Activated T-helper 17 cell treated with anti-CD3 and anti-CD28 coated beads, Interleukin-2, amount 50 U/mL, for 72 hours (primary cell): ENCODE results near the gene PDE2A. TPM values are rescaled to one million over a fixed set of nuclear protein-coding genes. Genes with fewer than 3 reads are reported as not detected.
"Not testable (repeated sequence)": the region's sequence is repeated elsewhere in the genome, so short reads cannot be mapped to it uniquely, and the experiment has no call there.

ENCODE experiments used
- ATAC-seq: fragments of 150-1000 bp; cut with Tn5 transposase; replicated peaks from 2 replicates; pipeline ENCODE4 v1.10.0; 2021; ENCODE audit warnings: mild to moderate bottlenecking, moderate library complexity
- H3K27ac Mint-ChIP-seq: one replicate; pipeline ENCODE4 v1.8.0; 2022; ENCODE audit warnings: mixed read lengths
- H3K27me3 Mint-ChIP-seq: one replicate; pipeline ENCODE4 v1.8.0; 2022; ENCODE audit warnings: mixed read lengths
- H3K36me3 Mint-ChIP-seq: one replicate; pipeline ENCODE4 v1.8.0; 2022; ENCODE audit warnings: low read depth, mild to moderate bottlenecking, mixed read lengths
- H3K4me1 Mint-ChIP-seq: one replicate; pipeline ENCODE4 v1.8.0; 2022; ENCODE audit warnings: mixed read lengths
- H3K4me3 Mint-ChIP-seq: one replicate; pipeline ENCODE4 v1.8.0; 2022; ENCODE audit warnings: mild to moderate bottlenecking, mixed read lengths
- H3K9me3 Mint-ChIP-seq: one replicate; pipeline ENCODE4 v1.8.0; 2022; ENCODE audit warnings: mixed read lengths
- total RNA-seq, 2 donors: library from RNA; stranded (reverse); gene quantifications; one replicate each; pipeline ENCODE4 v1.2.3, GENCODE V29; 2022

Gene PDE2A
- total RNA-seq, 2 donors from 2014 or later = 1.7 to 3.6 TPM

DNA sequence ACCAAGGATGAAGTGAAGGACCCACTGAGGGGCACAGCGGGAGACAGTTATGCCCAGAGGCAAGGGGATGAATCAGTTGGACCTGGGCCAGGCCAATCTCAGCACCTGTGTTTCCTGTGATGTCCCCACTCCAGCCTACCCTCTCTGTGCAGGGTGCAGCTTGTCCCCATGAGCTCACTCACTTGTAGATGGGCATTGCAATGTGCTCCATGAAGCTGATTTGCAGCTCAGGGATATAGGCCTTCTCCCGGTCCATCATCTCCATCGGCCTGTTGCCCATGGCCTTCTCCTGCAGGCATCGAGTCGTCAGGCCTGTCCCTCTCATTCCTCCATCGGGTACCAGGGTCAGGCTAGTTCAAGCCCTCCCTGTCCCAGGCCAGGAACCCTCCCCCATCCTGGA, 96.2 kb downstream of the PDE2A start:
- Mint-ChIP-seq H3K27ac (no peak overlapping the region), H3K4me3 (no peak overlapping the region), H3K36me3 (no peaks in the 10 kb centered on the region), H3K4me1 (no peaks in the 10 kb centered on the region), H3K27me3 (peaks cover 4% of the 10 kb centered on the region), H3K9me3 (no peaks in the 10 kb centered on the region)
- no peak for ATAC-seq

DNA sequence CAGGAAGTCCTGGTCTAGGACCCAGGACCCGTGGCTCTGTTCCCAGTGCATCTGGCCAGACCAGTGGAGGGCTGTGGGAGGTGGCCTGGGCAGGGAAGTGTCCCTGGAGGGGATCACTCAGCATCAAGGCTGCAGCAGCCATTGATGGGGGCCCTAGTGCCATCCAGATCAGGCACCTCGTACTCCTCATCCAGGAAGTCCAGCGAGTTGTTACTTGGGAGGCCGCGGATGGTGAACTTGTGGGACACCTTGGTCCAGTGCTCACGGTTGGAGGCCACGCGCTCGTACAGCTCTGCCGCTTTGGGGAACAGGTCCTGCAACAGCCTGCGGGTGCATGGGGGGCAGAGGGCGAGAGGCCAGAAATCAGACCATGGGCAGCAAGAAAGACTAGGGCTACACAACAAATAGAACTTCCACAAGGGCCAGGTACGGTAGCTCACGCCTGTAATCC, 96.9 kb downstream of the PDE2A start:
- no peak for ATAC-seq
- Mint-ChIP-seq H3K9me3 (no peaks in the 10 kb centered on the region), H3K27ac (no peak overlapping the region), H3K4me3 (no peak overlapping the region), H3K27me3 (peaks cover 7% of the 10 kb centered on the region), H3K36me3 (no peaks in the 10 kb centered on the region), H3K4me1 (no peaks in the 10 kb centered on the region)

DNA sequence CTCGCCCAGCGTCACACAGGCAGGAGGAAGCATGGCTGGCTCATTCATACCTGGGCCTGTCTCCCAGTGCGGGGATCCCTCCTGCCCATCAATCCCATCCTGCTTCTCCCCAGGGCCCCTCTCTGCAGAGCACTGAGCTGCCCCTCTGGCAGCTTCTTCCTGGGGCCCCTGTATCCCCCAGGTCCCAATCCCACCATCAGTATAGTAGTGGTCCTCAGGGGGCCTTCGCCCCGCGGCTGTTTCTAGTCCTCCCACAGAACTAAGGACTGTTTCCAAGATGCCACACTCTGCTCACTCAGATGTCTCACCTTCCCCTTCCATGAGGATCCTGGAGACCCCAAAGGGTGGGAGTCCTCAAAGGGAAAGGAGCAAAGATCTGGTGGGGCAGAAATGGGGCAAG, 97.6 kb downstream of the PDE2A start:
- Mint-ChIP-seq H3K4me3 (no peak overlapping the region), H3K27ac (no peak overlapping the region), H3K9me3 (no peaks in the 10 kb centered on the region), H3K4me1 (no peaks in the 10 kb centered on the region), H3K36me3 (no peaks in the 10 kb centered on the region), H3K27me3 (peaks cover 7% of the 10 kb centered on the region)
- no peak for ATAC-seq

DNA sequence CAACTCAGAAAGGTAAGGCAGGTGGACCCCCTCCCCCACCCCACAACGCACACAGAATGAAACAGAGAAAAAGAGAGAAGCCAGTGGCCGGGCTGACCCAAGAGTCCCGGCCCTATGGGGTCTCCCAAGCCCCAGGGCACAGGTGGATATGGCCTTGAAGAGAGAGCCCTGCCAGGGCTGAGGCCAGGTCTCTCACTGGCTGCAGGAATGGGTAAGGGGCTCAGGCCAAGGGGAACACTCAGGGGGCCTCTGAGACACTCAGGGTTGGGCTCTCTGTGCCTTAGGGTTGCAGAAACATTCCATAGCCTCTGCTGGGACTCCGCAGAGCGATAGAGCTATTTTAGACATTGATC, 98.0 kb downstream of the PDE2A start:
- Mint-ChIP-seq H3K4me1 (no peaks in the 10 kb centered on the region), H3K4me3 (no peak overlapping the region), H3K27me3 (peaks cover 7% of the 10 kb centered on the region), H3K36me3 (no peaks in the 10 kb centered on the region), H3K27ac (no peak overlapping the region), H3K9me3 (no peaks in the 10 kb centered on the region)
- no peak for ATAC-seq

DNA sequence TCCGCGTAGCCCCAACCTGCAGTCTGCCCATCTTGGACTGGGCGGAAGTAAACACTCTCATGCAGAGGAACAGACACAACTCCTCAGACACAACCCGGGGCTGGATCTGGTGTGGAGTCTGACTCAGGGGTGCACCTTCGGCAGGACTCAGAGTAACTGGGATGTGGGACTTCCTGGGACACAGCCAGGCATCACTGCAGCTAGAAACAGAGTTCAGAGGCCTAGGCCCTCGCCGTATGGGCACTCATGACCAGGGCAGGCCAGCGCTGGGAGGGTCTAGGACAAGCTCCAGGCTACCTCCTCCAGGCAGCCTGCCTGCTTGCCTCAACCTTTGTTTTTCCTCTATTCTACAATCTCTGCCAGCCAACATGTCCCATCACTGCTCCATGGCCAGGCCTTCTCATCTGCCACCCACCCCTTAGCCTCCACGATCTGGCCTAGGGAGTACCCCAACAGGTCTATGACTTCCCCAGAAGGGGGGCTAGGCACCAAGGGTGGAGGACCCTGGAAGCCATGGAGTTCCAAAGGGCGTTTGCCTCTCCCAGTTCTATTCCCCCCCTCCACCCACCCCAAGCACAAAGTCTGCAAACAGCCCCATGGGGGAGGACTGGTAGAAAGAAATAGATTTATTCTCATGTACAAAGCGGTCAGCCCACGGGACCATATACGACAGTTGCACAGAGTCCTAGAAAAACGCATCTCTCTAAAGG, 98.5 kb downstream of the PDE2A start:
- no peak overlapping the region for H3K4me3 Mint-ChIP-seq
- no peaks in the 10 kb centered on the region for H3K4me1 Mint-ChIP-seq
- ATAC-seq = no peak
- H3K27me3 Mint-ChIP-seq = peaks cover 7% of the 10 kb centered on the region
- H3K27ac Mint-ChIP-seq = no peak overlapping the region
- H3K9me3 Mint-ChIP-seq = no peaks in the 10 kb centered on the region
- H3K36me3 Mint-ChIP-seq = no peaks in the 10 kb centered on the region

DNA sequence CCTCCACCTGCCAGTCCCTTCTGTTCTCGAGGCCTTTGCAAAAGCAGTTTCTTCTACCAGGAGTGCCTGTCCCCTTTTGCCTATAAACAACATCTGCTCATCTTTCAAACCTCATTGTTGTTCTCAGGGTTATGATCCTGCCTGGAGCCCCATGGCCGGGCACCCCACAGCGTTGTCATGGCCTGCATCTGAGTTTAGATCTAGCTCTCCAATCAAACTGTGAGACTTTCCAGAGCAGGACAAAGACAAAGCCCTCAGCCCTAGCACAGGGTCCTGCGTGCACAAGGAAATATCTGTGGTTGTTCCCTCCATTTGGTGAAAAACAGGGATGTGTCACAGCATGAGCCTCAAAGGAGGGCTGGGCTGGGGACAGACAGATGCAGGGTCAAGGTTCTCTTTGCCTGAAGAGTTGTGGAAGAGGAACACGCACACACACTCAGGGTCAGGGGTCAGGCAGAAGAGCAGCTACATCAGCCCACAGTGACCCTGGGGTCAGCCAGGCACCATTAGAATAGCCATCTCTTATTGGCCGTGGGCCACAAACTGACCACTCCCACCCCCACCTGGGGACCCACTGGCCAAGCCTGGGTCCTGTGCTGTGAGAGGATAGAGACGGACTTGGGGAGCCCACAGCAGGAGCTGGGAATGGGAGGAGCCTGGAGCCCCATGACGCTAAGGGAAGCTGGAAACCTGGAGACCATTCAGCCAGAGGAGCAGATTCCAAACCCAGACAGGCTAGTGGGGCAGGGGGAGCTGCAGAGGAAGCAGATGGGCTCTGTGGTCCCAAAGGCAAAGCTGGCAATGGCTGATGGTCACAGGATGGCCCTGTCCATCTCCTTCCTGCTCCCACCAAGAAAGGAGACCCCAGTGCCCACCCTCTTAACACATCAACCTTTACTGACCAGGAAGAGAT, 99.4 kb downstream of the PDE2A start:
- no peaks in the 10 kb centered on the region for H3K36me3 Mint-ChIP-seq
- H3K27ac Mint-ChIP-seq = no peak overlapping the region
- H3K27me3 Mint-ChIP-seq = peaks cover 7% of the 10 kb centered on the region
- ATAC-seq = no peak
- H3K9me3 Mint-ChIP-seq = no peaks in the 10 kb centered on the region
- no peaks in the 10 kb centered on the region for H3K4me1 Mint-ChIP-seq
- H3K4me3 Mint-ChIP-seq = no peak overlapping the region

DNA sequence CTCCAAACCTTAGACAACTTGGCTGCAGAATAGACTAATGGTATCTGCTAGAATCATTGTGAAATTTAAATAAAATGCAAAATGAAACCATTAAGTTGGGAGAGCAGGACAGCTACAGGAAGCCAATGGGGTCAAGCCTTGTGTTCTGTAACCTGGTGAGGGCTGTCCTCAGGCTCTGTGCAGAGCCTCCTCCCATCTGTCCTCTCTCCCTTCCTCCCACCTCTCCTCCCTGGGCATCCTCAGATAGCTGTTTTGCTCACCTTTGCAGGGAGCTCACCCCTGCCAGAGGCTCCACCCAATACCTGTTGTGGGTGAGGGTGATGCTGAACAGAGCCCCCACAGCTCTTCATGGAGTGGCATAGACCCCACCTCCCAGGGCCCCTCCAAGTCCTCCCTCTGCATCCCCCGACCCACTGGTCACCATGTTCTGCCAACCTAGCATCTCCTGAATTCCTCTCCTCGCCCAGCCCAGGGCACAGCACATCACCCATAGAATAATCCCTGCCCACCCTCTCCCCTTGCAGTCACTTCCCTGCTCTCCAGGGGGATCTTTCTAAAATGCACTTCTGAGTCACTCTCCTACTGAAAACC, 100.3 kb downstream of the PDE2A start:
- H3K4me1 Mint-ChIP-seq = no peaks in the 10 kb centered on the region
- peaks cover 7% of the 10 kb centered on the region for H3K27me3 Mint-ChIP-seq
- H3K27ac Mint-ChIP-seq = no peak overlapping the region
- H3K4me3 Mint-ChIP-seq = no peak overlapping the region
- no peaks in the 10 kb centered on the region for H3K36me3 Mint-ChIP-seq
- no peak for ATAC-seq
- H3K9me3 Mint-ChIP-seq = no peaks in the 10 kb centered on the region

DNA sequence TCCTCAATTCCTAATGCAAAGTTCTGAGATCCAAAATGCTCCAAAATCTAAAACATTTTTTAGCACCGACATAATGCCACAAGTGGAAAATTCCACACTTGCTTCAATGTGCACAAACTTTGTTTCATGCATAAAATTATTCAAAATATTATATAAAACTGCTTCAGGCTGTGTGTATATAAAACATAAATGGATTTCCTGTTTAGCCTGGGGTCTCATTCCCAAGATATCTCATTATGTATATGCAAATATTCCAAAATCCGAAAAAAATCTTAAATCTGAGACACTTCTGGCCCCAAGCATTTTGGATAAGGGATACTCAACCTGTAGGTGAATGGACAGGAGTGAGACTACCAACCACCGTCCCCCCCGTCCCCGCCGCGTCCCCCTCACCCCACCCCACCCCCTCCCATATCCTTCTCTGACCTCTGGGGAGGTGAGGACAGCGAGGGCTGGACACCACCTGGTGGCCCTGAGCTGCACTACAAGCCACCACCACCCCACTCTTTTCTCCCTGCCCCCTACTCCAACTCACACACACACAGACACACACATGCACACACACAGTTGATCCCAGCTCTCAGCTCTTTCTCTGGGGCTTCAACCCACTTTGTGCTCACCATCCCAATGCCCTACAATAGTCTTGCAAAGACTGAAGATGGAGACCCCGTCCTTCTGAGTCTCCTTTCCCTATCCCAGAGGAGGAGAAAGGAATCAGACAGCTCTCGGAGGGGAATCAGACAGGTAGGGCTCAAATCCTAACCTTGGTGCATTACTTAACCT, 101.0 kb downstream of the PDE2A start:
- Mint-ChIP-seq H3K36me3 (no peaks in the 10 kb centered on the region), H3K4me3 (no peak overlapping the region), H3K4me1 (no peaks in the 10 kb centered on the region), H3K9me3 (no peaks in the 10 kb centered on the region), H3K27ac (no peak overlapping the region), H3K27me3 (peaks cover 7% of the 10 kb centered on the region)
- ATAC-seq = peak; percentile 70

DNA sequence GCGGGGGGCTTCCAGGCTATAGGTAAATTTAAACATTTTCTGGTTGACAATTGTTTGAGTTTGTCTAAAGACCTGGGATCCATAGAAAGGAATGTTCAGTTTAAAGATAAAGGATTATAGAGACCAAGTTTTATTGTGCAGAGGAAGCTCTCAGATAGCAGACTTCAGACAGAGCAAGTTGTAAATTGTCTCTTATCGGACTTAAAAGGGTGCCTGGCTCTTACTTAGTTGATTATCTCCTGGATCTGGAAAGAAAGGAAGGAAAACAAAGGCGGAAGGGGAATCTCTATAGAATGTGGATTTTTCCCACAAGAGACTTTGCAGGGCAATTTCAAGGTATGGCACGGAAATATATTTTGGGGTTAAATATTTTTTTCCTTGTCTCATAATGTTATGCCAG, 101.7 kb downstream of the PDE2A start:
- not testable (repeated sequence) for H3K4me1 Mint-ChIP-seq, H3K36me3 Mint-ChIP-seq, ATAC-seq, H3K27ac Mint-ChIP-seq, H3K9me3 Mint-ChIP-seq, H3K4me3 Mint-ChIP-seq
- peaks cover 11% of the 10 kb centered on the region for H3K27me3 Mint-ChIP-seq

DNA sequence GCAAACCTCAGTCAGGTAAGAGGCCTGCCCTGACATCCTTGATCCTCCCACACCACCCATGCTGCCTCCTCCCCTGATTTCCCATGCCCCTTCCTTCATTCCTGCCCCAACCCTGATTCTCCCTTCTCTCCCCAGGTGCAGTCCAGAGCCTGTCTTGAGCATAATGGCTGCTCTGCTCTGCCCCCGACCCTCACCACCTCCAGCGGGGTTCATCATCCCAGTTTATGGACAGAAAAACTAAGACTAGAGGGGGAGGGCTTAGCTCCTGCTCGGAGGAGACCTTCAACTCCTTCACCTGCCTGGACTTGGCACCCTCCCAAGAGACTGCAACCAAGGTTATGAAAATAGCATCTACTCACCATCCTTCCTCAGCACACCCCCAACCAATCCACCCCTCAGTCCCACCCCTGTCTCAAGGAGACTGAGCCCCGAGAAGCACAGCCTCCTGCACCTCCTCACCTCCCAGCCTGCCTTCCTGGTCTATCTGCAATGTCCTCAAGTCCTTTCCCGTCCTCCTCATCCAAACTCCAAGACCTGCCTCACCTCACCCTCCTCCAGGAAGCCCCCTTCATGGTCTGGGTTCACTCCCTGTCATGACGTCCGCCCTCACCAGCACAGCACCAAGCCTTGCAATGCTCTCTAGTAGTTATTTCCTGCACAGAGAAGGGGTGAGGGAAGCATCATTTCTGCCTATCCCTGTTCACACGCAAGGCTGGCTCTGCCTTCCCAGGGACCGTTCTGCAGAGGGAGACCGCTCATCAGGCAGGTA, 103.1 kb downstream of the PDE2A start:
- Mint-ChIP-seq H3K4me1 (no peaks in the 10 kb centered on the region), H3K27ac (no peak overlapping the region), H3K27me3 (peaks cover 11% of the 10 kb centered on the region), H3K9me3 (no peaks in the 10 kb centered on the region), H3K36me3 (no peaks in the 10 kb centered on the region), H3K4me3 (no peak overlapping the region)
- no peak for ATAC-seq

DNA sequence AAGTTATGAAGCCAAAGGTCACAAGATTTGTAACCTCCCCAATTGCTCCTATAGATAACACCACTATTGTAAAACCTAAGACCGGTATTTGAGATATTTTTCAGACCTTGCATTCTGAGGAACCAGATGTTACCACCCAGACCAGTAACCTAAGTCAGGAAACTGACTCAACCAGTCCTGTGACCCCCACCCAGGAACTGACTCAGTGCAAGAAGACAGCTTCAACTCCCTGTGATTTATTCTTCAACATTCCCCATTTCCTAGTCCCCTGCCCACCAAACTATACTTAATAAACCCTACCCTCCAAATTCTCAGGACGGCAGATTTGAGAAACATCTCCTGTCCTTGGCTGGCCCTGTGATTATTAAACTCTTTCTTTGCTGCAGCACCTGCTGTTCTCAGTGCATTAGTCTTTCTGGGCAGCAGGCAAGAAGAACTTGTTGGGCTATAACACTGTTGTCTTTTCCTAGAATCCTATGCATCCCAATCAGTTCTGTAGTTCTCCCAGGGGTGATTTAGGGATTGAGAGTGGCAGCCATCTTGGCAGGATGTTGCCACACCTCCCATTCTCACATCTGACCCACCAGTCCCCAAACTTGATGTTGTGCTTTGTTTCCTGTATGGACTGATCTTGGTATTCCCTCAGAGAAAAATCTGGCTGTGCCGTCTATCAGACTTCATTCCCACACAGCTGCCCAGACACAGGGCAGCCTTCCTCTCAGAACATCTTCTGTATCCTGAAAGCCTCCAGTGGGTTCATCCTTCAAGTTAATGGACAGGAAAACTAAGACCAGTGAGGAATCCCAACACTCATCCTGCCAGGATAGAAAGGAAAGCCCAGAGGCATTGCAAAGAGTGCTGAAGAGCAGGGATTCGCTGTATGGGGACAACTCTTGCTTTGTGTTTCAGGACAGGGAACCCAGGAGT, 104.0 kb downstream of the PDE2A start:
- peaks cover 11% of the 10 kb centered on the region for H3K27me3 Mint-ChIP-seq
- H3K4me3 Mint-ChIP-seq = no peak overlapping the region
- no peak overlapping the region for H3K27ac Mint-ChIP-seq
- no peaks in the 10 kb centered on the region for H3K4me1 Mint-ChIP-seq
- no peaks in the 10 kb centered on the region for H3K9me3 Mint-ChIP-seq
- no peaks in the 10 kb centered on the region for H3K36me3 Mint-ChIP-seq
- ATAC-seq = no peak

DNA sequence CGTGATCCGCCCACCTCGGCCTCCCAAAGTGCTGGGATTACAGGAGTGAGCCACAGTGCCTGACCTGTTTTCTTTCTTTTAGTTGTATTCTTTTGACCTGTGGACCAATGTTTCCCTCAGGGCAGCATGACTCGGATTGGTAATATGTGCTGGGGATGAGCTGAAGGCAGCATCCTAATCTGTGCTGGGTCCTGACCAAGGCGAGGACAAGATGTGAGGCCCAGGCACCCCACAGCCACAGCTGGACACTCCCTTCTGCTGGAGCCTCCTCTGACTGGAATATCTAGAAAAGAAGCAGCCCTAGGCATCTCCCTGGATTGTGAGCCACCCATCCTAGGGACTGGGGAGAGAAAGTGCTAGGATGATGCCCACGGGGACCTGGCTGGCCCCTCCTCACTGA, 105.4 kb downstream of the PDE2A start:
- Mint-ChIP-seq H3K27me3 (peaks cover 11% of the 10 kb centered on the region), H3K9me3 (no peaks in the 10 kb centered on the region), H3K4me3 (no peak overlapping the region), H3K4me1 (no peaks in the 10 kb centered on the region), H3K36me3 (no peaks in the 10 kb centered on the region), H3K27ac (no peak overlapping the region)
- ATAC-seq = no peak

DNA sequence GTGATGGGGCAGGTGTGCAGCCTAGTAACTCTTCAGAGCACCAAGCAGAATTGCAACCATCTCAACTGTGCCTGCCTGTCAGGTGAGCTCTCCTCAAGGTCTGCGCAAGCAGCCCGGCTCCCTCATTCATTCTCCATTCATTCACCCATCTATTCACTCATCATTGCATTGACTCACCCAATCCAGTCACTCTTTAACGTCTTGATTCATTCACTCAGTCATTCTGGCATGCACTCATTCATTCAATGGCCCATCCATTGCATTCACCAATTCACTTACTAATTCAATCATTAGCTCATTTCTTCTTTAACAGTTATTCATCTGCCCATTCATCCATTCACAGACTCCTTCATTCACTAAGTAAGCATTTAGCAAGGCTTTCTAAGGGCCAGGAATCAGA, 111.8 kb downstream of the PDE2A start:
- no peak for ATAC-seq
- H3K27me3 Mint-ChIP-seq = no peaks in the 10 kb centered on the region
- no peaks in the 10 kb centered on the region for H3K9me3 Mint-ChIP-seq
- no peak overlapping the region for H3K4me3 Mint-ChIP-seq
- H3K27ac Mint-ChIP-seq = no peak overlapping the region
- H3K4me1 Mint-ChIP-seq = no peaks in the 10 kb centered on the region
- no peaks in the 10 kb centered on the region for H3K36me3 Mint-ChIP-seq
